PFSK-1 (cell line): ENCODE data around the gene COA4.

Experiments
- POLR2AphosphoS5 ChIP-seq: IDR thresholded peaks from 2 replicates; pipeline ENCODE4 v1.6.1; 2012; ENCODE audit warnings: low read depth, mild to moderate bottlenecking, control low read depth, low read length, moderate library complexity
- TF ChIP-seq, protein P1 (sequence below), 2 experiments: IDR thresholded peaks; 2 replicates each; pipeline versions ENCODE4 v1.6.1 to v1.8.0; 2011 to 2012; ENCODE audit warnings: low read depth in 2 of 2, low read length in 2 of 2, control low read depth in 1 of 2, inconsistent platforms in 1 of 2, mild to moderate bottlenecking in 1 of 2, moderate library complexity in 1 of 2; ENCODE audit not compliant: insufficient read depth in 1 of 2

DNA sequence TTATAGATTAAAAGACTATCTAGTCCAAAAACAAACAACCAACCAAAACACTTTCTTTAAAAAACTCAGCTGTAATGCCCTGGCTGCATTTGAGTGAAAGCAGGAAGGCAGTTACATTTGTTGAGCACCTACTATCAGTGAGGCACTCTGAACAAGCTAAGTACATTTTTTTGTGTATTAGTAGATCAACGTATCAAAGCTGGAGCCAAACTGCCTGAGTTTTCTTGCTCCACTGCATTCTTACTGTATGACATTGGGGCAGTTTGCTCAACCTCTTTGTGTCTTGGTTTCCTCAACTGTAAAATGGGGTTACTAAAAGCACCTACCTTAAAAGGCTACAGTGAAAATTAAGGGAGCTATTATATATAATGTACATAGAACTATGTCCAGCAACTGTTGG lies 22.0 kb downstream of the COA4 start:
- TF ChIP-seq, protein P1, sequence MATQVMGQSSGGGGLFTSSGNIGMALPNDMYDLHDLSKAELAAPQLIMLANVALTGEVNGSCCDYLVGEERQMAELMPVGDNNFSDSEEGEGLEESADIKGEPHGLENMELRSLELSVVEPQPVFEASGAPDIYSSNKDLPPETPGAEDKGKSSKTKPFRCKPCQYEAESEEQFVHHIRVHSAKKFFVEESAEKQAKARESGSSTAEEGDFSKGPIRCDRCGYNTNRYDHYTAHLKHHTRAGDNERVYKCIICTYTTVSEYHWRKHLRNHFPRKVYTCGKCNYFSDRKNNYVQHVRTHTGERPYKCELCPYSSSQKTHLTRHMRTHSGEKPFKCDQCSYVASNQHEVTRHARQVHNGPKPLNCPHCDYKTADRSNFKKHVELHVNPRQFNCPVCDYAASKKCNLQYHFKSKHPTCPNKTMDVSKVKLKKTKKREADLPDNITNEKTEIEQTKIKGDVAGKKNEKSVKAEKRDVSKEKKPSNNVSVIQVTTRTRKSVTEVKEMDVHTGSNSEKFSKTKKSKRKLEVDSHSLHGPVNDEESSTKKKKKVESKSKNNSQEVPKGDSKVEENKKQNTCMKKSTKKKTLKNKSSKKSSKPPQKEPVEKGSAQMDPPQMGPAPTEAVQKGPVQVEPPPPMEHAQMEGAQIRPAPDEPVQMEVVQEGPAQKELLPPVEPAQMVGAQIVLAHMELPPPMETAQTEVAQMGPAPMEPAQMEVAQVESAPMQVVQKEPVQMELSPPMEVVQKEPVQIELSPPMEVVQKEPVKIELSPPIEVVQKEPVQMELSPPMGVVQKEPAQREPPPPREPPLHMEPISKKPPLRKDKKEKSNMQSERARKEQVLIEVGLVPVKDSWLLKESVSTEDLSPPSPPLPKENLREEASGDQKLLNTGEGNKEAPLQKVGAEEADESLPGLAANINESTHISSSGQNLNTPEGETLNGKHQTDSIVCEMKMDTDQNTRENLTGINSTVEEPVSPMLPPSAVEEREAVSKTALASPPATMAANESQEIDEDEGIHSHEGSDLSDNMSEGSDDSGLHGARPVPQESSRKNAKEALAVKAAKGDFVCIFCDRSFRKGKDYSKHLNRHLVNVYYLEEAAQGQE (IDR thresholded peaks at IDR 0.05; ENCODE audit: insufficient read depth in 1 of 2, low read depth in 2 of 2, low read length in 2 of 2) = no peak
- no peak for TF ChIP-seq POLR2AphosphoS5
